HL-60 (cell line): ENCODE results near the gene LLCFC1.

ENCODE experiments used
- CTCF ChIP-seq: IDR thresholded peaks from one replicate; pipeline ENCODE4 v1.5.1; 2011; ENCODE audit warnings: low read length, control low read depth, inconsistent platforms; ENCODE audit not compliant: insufficient read depth
- GABPA ChIP-seq: IDR thresholded peaks from 2 replicates; pipeline ENCODE4 v1.6.1; 2012; ENCODE audit warnings: low read depth
- POLR2AphosphoS5 ChIP-seq: IDR thresholded peaks from 2 replicates; pipeline ENCODE4 v1.6.1; 2012; ENCODE audit warnings: low read depth

- TF ChIP-seq CTCF = no peak
- no peak for TF ChIP-seq POLR2AphosphoS5
- TF ChIP-seq GABPA = no peak
These were observed 1.8 kb downstream of the LLCFC1 start for GRCh38 chr7:142940966-142941535.
